GM12891 (cell line): Measurements from ENCODE around the gene DHRS7. TPM values are rescaled to one million over a fixed set of nuclear protein-coding genes. Genes with fewer than 3 reads are reported as not detected.

ENCODE experiments used
- DNase-seq: peaks from one replicate; pipeline ENCODE4 v3.0.0; 2011; ENCODE audit warnings: low spot score; ENCODE audit not compliant: insufficient read length
- FAIRE-seq: peaks from 2 replicates; lab custom pipeline; 2011; peaks lifted over from hg19 to GRCh38; lab: Jason Lieb, UNC
- PAX5 ChIP-seq: IDR thresholded peaks from 2 replicates; pipeline ENCODE4 v1.6.1; 2011; ENCODE audit warnings: low read length, moderate library complexity, mild to moderate bottlenecking; ENCODE audit not compliant: insufficient read depth, severe bottlenecking
- POLR2A ChIP-seq: IDR thresholded peaks from 2 replicates; pipeline ENCODE4 v1.6.1; 2011; ENCODE audit warnings: low read depth, low read length, control low read depth
- POLR2AphosphoS5 ChIP-seq: IDR thresholded peaks from 2 replicates; pipeline ENCODE4 v1.6.1; 2011; ENCODE audit warnings: low read depth, low read length, control low read depth
- POU2F2 ChIP-seq: IDR thresholded peaks from 2 replicates; pipeline ENCODE4 v1.6.1; 2011; ENCODE audit warnings: low read depth, mild to moderate bottlenecking, control low read depth, low read length, moderate library complexity
- SPI1 ChIP-seq: IDR thresholded peaks from 2 replicates; pipeline ENCODE4 v1.6.1; 2011; ENCODE audit warnings: low read depth, low read length, control low read depth
- TAF1 ChIP-seq: IDR thresholded peaks from 2 replicates; pipeline ENCODE4 v1.6.1; 2011; ENCODE audit warnings: low read depth, low read length, control low read depth
- polyA plus RNA-seq: library from polyadenylated mRNA; unstranded; fragments of >200 nt; gene quantifications from one replicate; pipeline ENCODE4 v1.2.1, GENCODE V29; 2012; ENCODE audit warnings: low read depth, missing spikeins, inconsistent platforms; ENCODE audit not compliant: missing spikeins

The DHRS7 gene, protein sequence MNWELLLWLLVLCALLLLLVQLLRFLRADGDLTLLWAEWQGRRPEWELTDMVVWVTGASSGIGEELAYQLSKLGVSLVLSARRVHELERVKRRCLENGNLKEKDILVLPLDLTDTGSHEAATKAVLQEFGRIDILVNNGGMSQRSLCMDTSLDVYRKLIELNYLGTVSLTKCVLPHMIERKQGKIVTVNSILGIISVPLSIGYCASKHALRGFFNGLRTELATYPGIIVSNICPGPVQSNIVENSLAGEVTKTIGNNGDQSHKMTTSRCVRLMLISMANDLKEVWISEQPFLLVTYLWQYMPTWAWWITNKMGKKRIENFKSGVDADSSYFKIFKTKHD
- 60.9 TPM for polyA plus RNA-seq

DNA sequence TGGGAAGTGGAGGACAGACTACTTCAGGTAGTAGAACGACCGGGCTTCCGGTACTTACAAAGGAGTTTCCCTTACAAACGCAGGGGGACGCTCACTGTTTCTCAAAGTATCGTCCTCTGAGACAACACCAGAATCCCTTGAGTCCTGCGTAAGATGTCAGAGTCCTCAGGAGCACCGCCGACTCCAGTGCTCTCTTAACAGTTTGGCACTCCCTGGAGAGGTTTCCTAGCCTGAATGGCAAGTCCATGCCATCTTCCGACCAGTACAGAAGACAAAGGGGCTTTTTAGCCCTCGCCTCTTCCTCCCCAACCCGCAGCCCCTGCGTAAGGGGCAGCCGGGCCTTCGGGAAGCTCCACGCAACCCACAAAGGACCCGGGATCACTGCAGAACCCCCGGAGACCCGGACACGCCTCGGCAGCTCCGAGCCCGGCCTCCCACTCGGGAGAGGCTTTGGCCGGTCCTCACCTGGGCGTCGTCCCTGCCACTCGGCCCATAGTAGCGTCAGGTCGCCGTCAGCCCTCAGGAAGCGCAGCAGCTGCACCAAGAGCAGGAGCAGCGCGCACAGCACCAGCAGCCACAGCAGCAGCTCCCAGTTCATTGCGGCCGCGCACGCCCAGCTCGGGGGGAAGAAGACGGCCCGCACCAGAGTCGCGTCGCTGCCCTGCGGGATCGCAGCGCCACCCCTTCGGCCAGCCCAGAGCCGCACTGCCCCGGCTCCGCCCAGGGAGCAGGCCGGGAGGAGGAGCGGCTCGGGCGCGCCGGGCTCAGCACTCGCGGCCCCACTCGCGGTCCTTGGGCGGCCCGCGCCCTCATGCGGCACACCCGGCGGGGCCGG, at the start of gene DHRS7:
TSS of gene DHRS7 (minus strand) at position 687 of the 835 bp plus-strand sequence. CDS start at position 598, 89 bp downstream.
- peak; percentile 32 for TF ChIP-seq TAF1
- peak; percentile 39; the same call in 1 of the 2 replicates for TF ChIP-seq POU2F2
- no peak for TF ChIP-seq PAX5
- peak; percentile 51 for TF ChIP-seq POLR2A
- TF ChIP-seq SPI1: no peak
- peak; percentile 73 for TF ChIP-seq POLR2AphosphoS5
- DNase-seq (peak; percentile 65), FAIRE-seq (peak; percentile 92)

DNA sequence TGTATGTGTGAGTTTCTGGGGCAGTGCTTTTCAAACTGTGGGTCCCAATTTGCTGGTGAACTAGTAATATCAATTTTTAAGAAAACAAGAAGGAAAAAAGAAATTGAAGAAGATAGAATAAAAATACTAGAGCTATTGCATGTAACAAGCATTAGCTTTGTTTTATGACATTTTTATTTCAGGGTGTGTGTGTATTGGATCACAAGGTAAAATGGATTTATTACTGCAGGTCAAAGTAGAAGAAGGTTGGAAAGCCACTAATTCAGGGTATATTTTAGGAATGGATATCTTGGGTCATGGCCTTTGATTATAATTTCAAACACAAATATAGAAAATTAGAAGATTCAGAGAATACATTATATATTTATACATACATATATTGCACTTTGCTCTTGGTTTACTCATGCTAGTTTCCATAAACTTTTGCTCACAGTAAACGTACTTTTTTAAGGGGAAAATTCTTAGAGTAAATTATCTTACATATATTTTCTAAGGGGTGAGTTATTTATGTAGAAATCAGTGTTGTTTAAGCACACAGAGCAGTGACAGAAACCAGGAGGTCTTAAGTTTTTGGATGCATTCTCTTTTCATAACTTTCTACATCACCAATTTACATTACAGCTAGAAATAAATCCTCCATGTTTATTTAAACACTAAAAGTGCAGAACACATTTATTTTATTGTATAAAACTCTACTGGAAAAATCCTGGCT, 49.4 kb upstream of the DHRS7 start:
- FAIRE-seq: no peak
- DNase-seq: no peak
- TF ChIP-seq PAX5: no peak

DNA sequence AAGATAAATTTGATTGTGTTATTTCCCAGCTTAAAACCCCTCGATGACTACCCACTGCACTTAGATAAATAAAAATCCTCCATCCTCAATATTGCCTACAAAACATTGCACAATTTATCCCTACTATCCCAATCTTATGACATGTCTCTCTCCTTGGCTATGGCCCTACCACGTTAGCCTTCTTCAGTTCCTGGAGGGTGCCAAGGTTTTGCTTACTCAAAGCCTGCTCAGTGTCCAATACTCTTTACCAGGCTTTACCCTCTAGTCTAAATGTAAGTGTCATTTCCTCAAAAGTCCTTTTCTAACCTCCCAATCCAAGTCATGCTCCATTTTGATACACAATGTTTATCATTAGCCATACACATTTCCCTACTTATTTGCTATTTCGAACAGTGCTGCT, 48.8 kb upstream of the DHRS7 start:
- peak; percentile 74 for FAIRE-seq
- DNase-seq: no peak
- TF ChIP-seq PAX5 (no peak), TAF1 (no peak), POU2F2 (no peak), SPI1 (no peak), POLR2AphosphoS5 (no peak), POLR2A (no peak)

DNA sequence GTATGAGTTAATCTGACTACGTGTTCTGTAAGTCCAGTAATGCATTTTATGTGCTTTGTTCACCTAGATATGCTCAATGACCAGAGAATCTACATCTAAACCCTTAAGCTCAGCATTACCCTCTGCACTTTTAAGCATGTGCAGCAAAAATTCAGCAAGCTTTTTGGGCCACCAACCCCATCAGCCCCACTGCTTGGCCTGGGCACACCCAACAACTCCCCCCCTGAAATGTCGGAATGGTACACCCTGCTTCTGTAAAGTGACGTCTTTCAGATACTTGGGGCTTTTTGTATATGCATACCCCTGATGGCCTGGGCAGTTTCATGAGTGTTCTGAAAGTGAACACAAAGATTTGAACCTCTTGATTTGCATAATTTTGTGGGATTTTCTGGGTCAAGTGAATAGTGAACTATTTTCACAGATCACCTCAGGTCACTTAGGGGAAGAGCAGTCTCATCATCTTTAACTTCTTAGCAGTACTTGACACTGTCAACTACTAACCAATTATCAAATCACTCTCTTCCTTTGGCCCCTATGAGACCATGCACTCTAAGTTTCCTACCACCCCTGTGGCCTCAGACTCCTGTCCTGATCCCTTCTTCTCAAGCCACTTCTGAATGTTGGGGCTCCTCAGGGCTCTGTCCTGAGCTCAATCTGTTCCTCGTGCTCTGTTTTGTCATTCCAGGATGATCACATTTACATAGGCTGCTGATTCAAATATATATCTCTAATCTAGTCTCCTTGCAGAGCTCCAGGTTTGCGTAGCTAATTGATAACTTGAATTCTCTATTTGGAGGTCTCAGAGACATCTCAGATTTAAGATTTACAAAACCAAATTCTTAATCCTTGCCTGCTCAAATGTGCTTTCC, 47.5 kb upstream of the DHRS7 start:
- peak; percentile 96 for FAIRE-seq

DNA sequence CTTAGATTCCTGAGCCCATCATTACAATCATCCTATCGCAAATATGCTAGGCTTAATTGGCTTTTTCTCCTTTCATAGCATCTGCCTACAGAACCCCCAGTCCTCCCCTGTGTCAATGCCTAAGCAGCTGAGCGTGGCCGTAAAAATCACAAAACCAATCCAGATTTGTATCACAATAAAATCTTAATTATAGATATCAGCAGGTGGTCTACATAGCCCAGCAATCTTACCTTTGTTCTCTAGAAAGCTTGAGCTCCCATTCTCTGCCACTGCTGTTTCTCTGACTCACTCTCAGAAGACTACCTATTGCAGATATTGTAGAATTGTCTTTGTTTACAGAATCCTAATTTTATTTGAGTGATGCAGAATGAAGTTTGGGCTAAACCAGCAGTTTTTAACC, 46.0 kb upstream of the DHRS7 start:
- TF ChIP-seq PAX5: no peak
- no peak for TF ChIP-seq TAF1
- TF ChIP-seq POLR2A: no peak
- TF ChIP-seq POLR2AphosphoS5: no peak
- no peak for TF ChIP-seq POU2F2
- TF ChIP-seq SPI1: no peak
- no peak for DNase-seq
- FAIRE-seq: no peak

More for the DNA sequence above, 47.5 kb upstream of the DHRS7 start:
- TF ChIP-seq POU2F2 (peak; percentile 99), POLR2AphosphoS5 (peak; percentile 53; the same call in 1 of the 2 replicates), SPI1 (peak; percentile 23; the same call in 1 of the 2 replicates), TAF1 (peak; percentile 30), POLR2A (peak; percentile 68), PAX5 (no peak)
- no peak for DNase-seq

DNA sequence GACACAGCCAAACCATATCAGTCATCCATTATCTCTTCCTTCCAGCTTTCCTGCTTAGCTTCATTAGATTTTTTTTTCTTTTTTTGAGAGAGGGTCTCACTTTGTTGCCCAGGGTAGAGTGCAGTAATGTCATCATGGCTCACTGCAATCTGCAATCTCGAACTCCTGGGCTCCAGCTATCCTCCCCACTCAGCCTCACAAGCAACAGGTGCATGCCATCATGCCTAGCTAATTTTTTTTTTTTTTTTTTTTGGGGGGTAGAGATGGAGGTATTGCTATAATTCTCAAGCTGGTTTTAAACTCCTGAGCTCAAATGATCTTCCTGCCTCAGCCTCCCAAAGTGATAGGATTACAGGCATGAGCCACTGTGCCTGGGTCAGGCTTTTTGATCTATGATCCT, 45.5 kb upstream of the DHRS7 start:
- FAIRE-seq: no peak
- no peak for DNase-seq
- no peak for TF ChIP-seq POU2F2
- no peak for TF ChIP-seq POLR2AphosphoS5
- no peak for TF ChIP-seq POLR2A
- TF ChIP-seq PAX5: no peak
- no peak for TF ChIP-seq TAF1
- no peak for TF ChIP-seq SPI1

DNA sequence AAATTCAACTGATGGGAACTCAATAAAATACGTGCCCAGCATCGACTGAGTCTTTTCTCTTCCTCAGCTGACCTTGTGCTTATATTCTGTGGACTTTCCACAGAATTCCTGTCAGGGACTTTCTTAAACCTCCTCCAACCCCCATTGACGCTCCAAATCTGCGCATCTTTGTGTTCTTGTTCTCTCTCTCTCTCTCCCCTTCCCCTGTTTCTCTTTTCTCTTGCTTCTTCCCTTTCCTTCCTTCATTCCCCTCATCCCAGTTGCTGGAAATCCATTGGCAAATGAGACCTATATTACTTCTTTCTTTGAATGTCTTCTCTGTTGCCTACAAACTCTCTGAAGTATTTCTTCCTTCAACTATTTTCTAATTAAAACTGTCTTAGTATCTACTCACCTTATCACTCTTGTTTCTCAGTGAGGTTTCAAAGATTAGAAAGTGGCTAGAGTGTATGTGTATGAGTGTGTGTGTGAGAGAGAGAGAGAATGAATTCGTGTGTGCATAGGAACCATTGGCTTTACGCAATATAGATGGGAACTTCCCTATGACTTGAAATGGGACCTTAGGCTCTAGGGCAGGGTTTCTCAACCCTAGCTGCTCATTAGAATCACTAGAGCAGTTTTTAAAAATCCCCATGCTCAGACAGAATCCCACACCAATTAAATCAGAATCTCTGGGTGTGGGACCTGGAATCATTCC, 41.8 kb upstream of the DHRS7 start:
- TF ChIP-seq POLR2A: 0 out of 2 replicates have a peak, but pooled peaks have one; percentile 30
- no peak for TF ChIP-seq SPI1
- FAIRE-seq (peak; percentile 70), DNase-seq (no peak)

DNA sequence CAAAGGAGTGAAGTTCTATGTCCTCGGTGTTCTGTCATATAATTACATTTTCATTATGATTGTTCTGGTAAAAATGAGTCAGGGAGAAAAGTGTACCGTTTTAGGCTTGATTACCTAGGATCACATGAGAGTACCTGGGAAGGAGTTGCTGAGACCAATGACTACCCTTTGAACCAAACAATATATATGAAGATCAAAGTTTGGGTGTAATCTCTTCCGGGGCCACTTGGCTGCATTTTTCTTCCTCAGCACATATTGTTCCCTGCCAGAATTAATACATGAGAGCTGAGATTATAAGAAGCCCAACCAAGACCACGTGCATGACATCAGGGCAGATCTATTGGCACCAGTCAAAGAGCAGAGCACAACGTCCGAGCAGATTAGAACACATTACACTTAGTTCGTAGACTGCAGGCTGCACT, 41.1 kb upstream of the DHRS7 start:
- TF ChIP-seq POLR2A: peak; percentile 24; the same call in 1 of the 2 replicates
- no peak for TF ChIP-seq TAF1
- DNase-seq (no peak), FAIRE-seq (no peak)
